GM18505 (cell line): ENCODE data around the gene ZNF736.
"Not testable (repeated sequence)": the region's sequence is repeated elsewhere in the genome, so short reads cannot be mapped to it uniquely, and the experiment has no call there.

Experiments used
- ATAC-seq: cut with Tn5 transposase; IDR thresholded peaks from one replicate; pipeline ENCODE4 v1.9.1; 2021; ENCODE audit not compliant: unreplicated experiment
- POLR2A ChIP-seq: IDR thresholded peaks from 4 replicates; pipeline ENCODE4 v1.6.1; 2011; ENCODE audit warnings: borderline replicate concordance; ENCODE audit not compliant: insufficient read depth, insufficient read length; ENCODE audit errors: extremely low read depth

The ZNF736 gene

GRCh38 chr7:64313740-64314491 is at the start of gene ZNF736:
Gene ZNF736 (plus strand): TSS chr7:64313961. CDS start chr7:64314151, 190 bp downstream.
- peak; percentile 92 for TF ChIP-seq POLR2A
- ATAC-seq: peak; percentile 100

- TF ChIP-seq POLR2A: no peak
- no peak for ATAC-seq
Measured at GRCh38 chr7:64266341-64266919, 47.3 kb upstream of the ZNF736 start.

- TF ChIP-seq POLR2A: no peak
- ATAC-seq: no peak
Measured at GRCh38 chr7:64277630-64278029, 36.1 kb upstream of the ZNF736 start.

GRCh38 chr7:64294701-64295420 is 18.9 kb upstream of the ZNF736 start:
- no peak for ATAC-seq
- TF ChIP-seq POLR2A: no peak

GRCh38 chr7:64297418-64297817 is 16.3 kb upstream of the ZNF736 start:
- not testable (repeated sequence) for ATAC-seq

- no peak for TF ChIP-seq POLR2A
- ATAC-seq: no peak
Measured at GRCh38 chr7:64300641-64301405, 12.9 kb upstream of the ZNF736 start.

GRCh38 chr7:64307254-64308015 is 6.3 kb upstream of the ZNF736 start:
- peak; percentile 59 for TF ChIP-seq POLR2A
- ATAC-seq: peak; percentile 98

GRCh38 chr7:64308016-64308270 is 5.8 kb upstream of the ZNF736 start:
- ATAC-seq: no peak
- TF ChIP-seq POLR2A: no peak

GRCh38 chr7:64310426-64310825 is 3.3 kb upstream of the ZNF736 start:
- no peak for ATAC-seq
- TF ChIP-seq POLR2A: no peak

- no peak for TF ChIP-seq POLR2A
- ATAC-seq: no peak
Measured at GRCh38 chr7:64312826-64313225, 935 bp upstream of the ZNF736 start.

- TF ChIP-seq POLR2A: no peak
- ATAC-seq: no peak
Measured at GRCh38 chr7:64314566-64314965, 805 bp downstream of the ZNF736 start.

- not testable (repeated sequence) for ATAC-seq
Measured at GRCh38 chr7:64316031-64316742, 2.4 kb downstream of the ZNF736 start.

- TF ChIP-seq POLR2A: no peak
- ATAC-seq: peak; percentile 70
Measured at GRCh38 chr7:64320547-64321513, 7.1 kb downstream of the ZNF736 start.

- ATAC-seq: not testable (repeated sequence)
Measured at GRCh38 chr7:64324166-64324565, 10.4 kb downstream of the ZNF736 start.

GRCh38 chr7:64348713-64349210 is 35.0 kb downstream of the ZNF736 start:
- ATAC-seq: not testable (repeated sequence)
